Neural progenitor cell (in vitro differentiated cells): Measurements from ENCODE around the gene MRPL21. TPM values are rescaled to one million over a fixed set of nuclear protein-coding genes. Genes with fewer than 3 reads are reported as not detected.

Source experiments
- DNase-seq: peaks from one replicate; pipeline ENCODE4 v3.0.0-alpha.2; 2016; ENCODE audit warnings: low spot score
- H2AFZ ChIP-seq: fragments of 200-600 bp; sonication (generic); replicated peaks from 2 replicates; pipeline ENCODE4 v1.6.1; 2016; ENCODE audit warnings: antibody characterized with exemption
- H3F3A ChIP-seq: fragments of 200-600 bp; sonication (generic); 2 replicates; pipeline ENCODE4 v1.6.1; 2016; ENCODE audit warnings: antibody characterized with exemption, low read depth
- H3K27ac ChIP-seq: fragments of 200-600 bp; sonication (generic); 2 replicates; pipeline ENCODE4 v1.5.1; 2016; ENCODE audit warnings: mild to moderate bottlenecking
- H3K27me3 ChIP-seq: fragments of 200-600 bp; sonication (generic); 2 replicates; pipeline ENCODE4 v1.6.1; 2016; ENCODE audit warnings: mild to moderate bottlenecking, moderate library complexity
- H3K36me3 ChIP-seq: fragments of 200-600 bp; sonication (generic); 2 replicates; pipeline ENCODE4 v1.5.1; 2016
- H3K4me1 ChIP-seq: fragments of 200-600 bp; sonication (generic); 2 replicates; pipeline ENCODE4 v1.6.1; 2016; ENCODE audit warnings: mixed run types
- H3K4me2 ChIP-seq: fragments of 200-600 bp; sonication (generic); 2 replicates; pipeline ENCODE4 v1.6.1; 2016
- H3K4me3 ChIP-seq: fragments of 200-600 bp; sonication (generic); 2 replicates; pipeline ENCODE4 v1.5.1; 2016
- H3K79me2 ChIP-seq: fragments of 200-600 bp; sonication (generic); 2 replicates; pipeline ENCODE4 v1.6.1; 2016; ENCODE audit warnings: low read depth
- H3K9ac ChIP-seq: fragments of 200-600 bp; sonication (generic); 2 replicates; pipeline ENCODE4 v1.6.1; 2016
- H3K9me3 ChIP-seq: fragments of 200-600 bp; sonication (generic); 2 replicates; pipeline ENCODE4 v1.5.1; 2016; ENCODE audit warnings: low read depth
- H4K20me1 ChIP-seq: fragments of 200-600 bp; sonication (generic); 2 replicates; pipeline ENCODE4 v1.6.1; 2016; ENCODE audit warnings: low read depth
- H3K27ac Mint-ChIP-seq: 3 replicates; pipeline ENCODE4 v1.8.0; 2021; ENCODE audit warnings: mixed read lengths
- H3K27me3 Mint-ChIP-seq: 2 replicates; pipeline ENCODE4 v1.8.0; 2022; ENCODE audit warnings: low read depth, mild to moderate bottlenecking, inconsistent platforms, moderate library complexity, mixed read lengths; ENCODE audit not compliant: insufficient read depth
- H3K36me3 Mint-ChIP-seq: 3 replicates; pipeline ENCODE4 v1.8.0; 2021; ENCODE audit warnings: mixed read lengths
- H3K4me1 Mint-ChIP-seq: 3 replicates; pipeline ENCODE4 v1.8.0; 2021; ENCODE audit warnings: mixed read lengths
- H3K4me3 Mint-ChIP-seq: 3 replicates; pipeline ENCODE4 v1.8.0; 2021; ENCODE audit warnings: mild to moderate bottlenecking, moderate library complexity, mixed read lengths
- H3K9me3 Mint-ChIP-seq: 3 replicates; pipeline ENCODE4 v1.8.0; 2020; ENCODE audit warnings: mixed read lengths
- EZH2 ChIP-seq: fragments of 200-600 bp; sonication (generic); IDR thresholded peaks from 2 replicates; pipeline ENCODE4 v1.6.1; 2017; ENCODE audit warnings: antibody characterized with exemption, mild to moderate bottlenecking, moderate library complexity
- EZH2phosphoT487 ChIP-seq: fragments of 200-600 bp; sonication (generic); IDR thresholded peaks from 2 replicates; pipeline ENCODE4 v1.6.1; 2017; ENCODE audit warnings: antibody characterized with exemption
- total RNA-seq: library from RNA; depleted of rRNA; stranded (reverse); fragments of >200 nt; gene quantifications from 2 replicates; pipeline ENCODE4 v1.2.3, GENCODE V29; 2015; ENCODE audit warnings: low replicate concordance
- TF ChIP-seq, protein P1 (sequence below): fragments of 200-600 bp; sonication (generic); IDR thresholded peaks from 2 replicates; pipeline ENCODE4 v1.5.1; 2017; ENCODE audit warnings: antibody characterized with exemption, mild to moderate bottlenecking

MRPL21 gene
- total RNA-seq, 1 donor from 2014 or later = 32.3 TPM

DNA sequence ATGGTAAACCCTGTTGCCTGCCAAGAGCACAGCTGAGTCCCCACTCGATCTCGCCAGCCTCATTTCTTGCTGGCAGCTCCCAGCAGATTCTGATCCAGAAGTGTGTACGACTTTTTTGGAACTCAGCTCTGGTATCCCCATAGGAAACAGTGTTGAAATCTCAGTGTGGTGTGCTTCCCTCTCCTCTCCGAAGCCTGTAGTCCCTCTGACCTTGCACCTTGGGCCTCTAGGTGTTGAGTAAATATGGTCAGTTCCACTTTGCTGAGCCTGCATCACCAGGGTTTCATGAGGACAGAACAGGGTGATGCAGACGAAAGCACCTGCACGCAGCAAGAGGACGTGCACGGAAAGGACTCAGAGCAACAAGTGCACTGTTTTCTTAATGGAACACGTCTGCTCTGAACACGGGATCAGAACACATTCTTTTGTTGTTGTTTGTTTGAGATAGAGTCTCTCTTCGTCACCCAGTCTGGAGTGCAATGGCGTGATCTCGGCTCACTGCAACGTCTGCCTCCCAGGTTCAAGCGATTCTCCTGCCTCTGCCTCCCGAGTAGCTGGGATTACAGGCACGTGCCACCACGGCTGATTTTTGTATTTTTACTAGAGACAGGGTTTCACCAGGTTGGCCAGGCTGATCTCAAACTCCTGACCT lies 58.2 kb downstream of the MRPL21 start:
- Histone ChIP-seq H3K4me1 (peaks cover 4% of the 10 kb centered on the region), H3K36me3 (no peaks in the 10 kb centered on the region), H3K4me2 (no peak overlapping the region), H3K27me3 (peaks cover 91% of the 10 kb centered on the region), H4K20me1 (peaks cover 45% of the 10 kb centered on the region), H3K9ac (no peak overlapping the region), H3K79me2 (no peaks in the 10 kb centered on the region), H3K9me3 (no peaks in the 10 kb centered on the region), H3F3A (peaks cover 6% of the 10 kb centered on the region), H2AFZ (no peak overlapping the region), H3K4me3 (no peak overlapping the region), H3K27ac (no peak overlapping the region)
- no peak for TF ChIP-seq EZH2
- TF ChIP-seq EZH2phosphoT487 = no peak
- TF ChIP-seq, protein P1, sequence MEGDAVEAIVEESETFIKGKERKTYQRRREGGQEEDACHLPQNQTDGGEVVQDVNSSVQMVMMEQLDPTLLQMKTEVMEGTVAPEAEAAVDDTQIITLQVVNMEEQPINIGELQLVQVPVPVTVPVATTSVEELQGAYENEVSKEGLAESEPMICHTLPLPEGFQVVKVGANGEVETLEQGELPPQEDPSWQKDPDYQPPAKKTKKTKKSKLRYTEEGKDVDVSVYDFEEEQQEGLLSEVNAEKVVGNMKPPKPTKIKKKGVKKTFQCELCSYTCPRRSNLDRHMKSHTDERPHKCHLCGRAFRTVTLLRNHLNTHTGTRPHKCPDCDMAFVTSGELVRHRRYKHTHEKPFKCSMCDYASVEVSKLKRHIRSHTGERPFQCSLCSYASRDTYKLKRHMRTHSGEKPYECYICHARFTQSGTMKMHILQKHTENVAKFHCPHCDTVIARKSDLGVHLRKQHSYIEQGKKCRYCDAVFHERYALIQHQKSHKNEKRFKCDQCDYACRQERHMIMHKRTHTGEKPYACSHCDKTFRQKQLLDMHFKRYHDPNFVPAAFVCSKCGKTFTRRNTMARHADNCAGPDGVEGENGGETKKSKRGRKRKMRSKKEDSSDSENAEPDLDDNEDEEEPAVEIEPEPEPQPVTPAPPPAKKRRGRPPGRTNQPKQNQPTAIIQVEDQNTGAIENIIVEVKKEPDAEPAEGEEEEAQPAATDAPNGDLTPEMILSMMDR = no peak
- Mint-ChIP-seq H3K27ac (no peak overlapping the region), H3K9me3 (no peaks in the 10 kb centered on the region), H3K4me3 (no peak overlapping the region), H3K27me3 (peaks cover 49% of the 10 kb centered on the region), H3K36me3 (no peaks in the 10 kb centered on the region), H3K4me1 (peaks cover 9% of the 10 kb centered on the region)
- DNase-seq = no peak

DNA sequence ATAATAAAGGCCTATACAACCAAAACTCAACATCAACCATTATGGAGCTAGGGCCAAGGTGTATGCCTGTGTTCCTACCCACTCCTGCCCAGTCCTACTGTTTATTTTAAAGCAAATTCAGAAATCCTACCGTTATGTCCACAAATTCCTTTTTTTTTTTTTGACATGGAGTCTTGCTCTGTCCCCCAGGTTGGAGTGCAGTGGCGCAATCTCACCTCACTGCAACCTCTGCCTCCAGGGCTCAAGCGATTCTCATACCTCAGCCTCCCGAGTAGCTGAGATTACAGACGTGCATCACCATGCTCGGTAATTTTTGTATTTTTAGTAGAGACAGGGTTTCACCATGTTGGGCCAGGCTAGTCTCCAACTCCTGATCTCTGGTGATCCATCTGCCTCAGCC lies 58.8 kb downstream of the MRPL21 start:
- Mint-ChIP-seq H3K4me3 (no peak overlapping the region), H3K36me3 (no peaks in the 10 kb centered on the region), H3K27me3 (peaks cover 56% of the 10 kb centered on the region), H3K27ac (no peak overlapping the region), H3K9me3 (no peaks in the 10 kb centered on the region), H3K4me1 (peaks cover 16% of the 10 kb centered on the region)
- Histone ChIP-seq H3K36me3 (no peaks in the 10 kb centered on the region), H4K20me1 (peaks cover 52% of the 10 kb centered on the region), H3K4me3 (no peak overlapping the region), H3K9ac (no peak overlapping the region), H3K79me2 (no peaks in the 10 kb centered on the region), H3K9me3 (no peaks in the 10 kb centered on the region), H2AFZ (no peak overlapping the region), H3K27me3 (peaks cover 94% of the 10 kb centered on the region), H3K27ac (no peak overlapping the region), H3F3A (peaks cover 13% of the 10 kb centered on the region), H3K4me2 (no peak overlapping the region), H3K4me1 (peaks cover 4% of the 10 kb centered on the region)
- TF ChIP-seq EZH2phosphoT487 (no peak), EZH2 (no peak)
- TF ChIP-seq, protein P1 = no peak
- no peak for DNase-seq

DNA sequence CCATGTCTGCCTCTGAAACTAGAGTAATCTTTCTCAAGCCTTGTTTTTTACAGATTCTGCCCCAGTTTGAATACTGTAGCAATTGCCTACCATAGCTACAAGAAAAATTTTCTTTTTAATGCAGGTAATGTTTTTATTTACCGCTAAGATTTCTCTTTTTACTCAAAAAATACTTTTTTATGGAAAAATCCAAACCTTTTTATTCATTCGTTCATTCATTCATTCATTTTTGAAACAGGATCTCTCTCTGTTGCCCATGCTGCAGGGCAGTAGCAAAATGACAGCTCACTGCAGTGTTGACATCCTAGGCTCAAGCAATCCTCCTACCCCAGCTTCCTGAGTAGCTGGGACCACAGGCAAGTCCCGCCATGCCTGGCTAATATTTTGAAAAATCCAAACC lies 59.3 kb downstream of the MRPL21 start:
- Histone ChIP-seq H3K9ac (no peak overlapping the region), H3K36me3 (no peaks in the 10 kb centered on the region), H2AFZ (no peak overlapping the region), H3K4me2 (no peak overlapping the region), H3K79me2 (no peaks in the 10 kb centered on the region), H3K4me1 (peaks cover 4% of the 10 kb centered on the region), H3F3A (peaks cover 17% of the 10 kb centered on the region), H3K4me3 (no peak overlapping the region), H3K27me3 (peaks cover 99% of the 10 kb centered on the region), H3K9me3 (no peaks in the 10 kb centered on the region), H3K27ac (no peak overlapping the region), H4K20me1 (peaks cover 55% of the 10 kb centered on the region)
- H3K4me3 Mint-ChIP-seq = no peak overlapping the region
- TF ChIP-seq, protein P1 = no peak
- no peak for TF ChIP-seq EZH2phosphoT487
- TF ChIP-seq EZH2 = no peak
- H3K27ac Mint-ChIP-seq = no peak overlapping the region
- no peaks in the 10 kb centered on the region for H3K9me3 Mint-ChIP-seq
- no peak for DNase-seq
- H3K36me3 Mint-ChIP-seq = no peaks in the 10 kb centered on the region
- peaks cover 20% of the 10 kb centered on the region for H3K4me1 Mint-ChIP-seq
- H3K27me3 Mint-ChIP-seq = peaks cover 60% of the 10 kb centered on the region
